ENCODE data around the gene GRK2. TPM values are rescaled to one million over a fixed set of nuclear protein-coding genes. Genes with fewer than 3 reads are reported as not detected.

Gene GRK2
- total and polyA plus RNA-seq, 2 donors (not counting 1 experiment from before 2014, with no cell fraction given): 20.1 to 28.9 TPM

DNA sequence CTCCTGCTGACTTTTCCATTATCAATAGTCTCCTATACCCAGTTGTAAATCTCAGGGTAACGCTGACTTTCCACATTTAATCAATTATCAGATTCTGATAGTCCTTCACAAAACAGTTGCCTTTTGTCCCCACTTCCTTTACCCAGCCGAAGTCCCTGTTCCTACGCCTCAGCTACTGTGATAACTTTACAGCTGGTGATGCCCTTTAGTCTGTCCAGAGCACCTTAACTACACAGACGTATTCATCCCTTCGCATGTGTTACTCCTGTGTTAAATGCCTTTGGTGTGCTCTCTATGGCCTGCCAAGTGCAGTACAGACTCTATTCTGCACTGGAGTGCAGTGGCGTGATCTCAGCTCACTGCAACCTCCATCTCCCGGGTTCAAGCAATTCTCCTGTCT lies 57.3 kb downstream of the GRK2 start:
- TF ChIP-seq, protein P1, sequence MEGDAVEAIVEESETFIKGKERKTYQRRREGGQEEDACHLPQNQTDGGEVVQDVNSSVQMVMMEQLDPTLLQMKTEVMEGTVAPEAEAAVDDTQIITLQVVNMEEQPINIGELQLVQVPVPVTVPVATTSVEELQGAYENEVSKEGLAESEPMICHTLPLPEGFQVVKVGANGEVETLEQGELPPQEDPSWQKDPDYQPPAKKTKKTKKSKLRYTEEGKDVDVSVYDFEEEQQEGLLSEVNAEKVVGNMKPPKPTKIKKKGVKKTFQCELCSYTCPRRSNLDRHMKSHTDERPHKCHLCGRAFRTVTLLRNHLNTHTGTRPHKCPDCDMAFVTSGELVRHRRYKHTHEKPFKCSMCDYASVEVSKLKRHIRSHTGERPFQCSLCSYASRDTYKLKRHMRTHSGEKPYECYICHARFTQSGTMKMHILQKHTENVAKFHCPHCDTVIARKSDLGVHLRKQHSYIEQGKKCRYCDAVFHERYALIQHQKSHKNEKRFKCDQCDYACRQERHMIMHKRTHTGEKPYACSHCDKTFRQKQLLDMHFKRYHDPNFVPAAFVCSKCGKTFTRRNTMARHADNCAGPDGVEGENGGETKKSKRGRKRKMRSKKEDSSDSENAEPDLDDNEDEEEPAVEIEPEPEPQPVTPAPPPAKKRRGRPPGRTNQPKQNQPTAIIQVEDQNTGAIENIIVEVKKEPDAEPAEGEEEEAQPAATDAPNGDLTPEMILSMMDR (conservative IDR thresholded peaks at IDR 0.05 in 1 of 2, IDR thresholded peaks at IDR 0.05 in 1 of 2; ENCODE audit: low read depth in 1 of 2, low read length in 2 of 2): no peak
- TF ChIP-seq EZH2 (IDR thresholded peaks at IDR 0.05; ENCODE audit: low read length, missing control alignments): no peak
- H3K4me2 ChIP-seq (ENCODE audit: extremely low read depth, insufficient read depth, low read length): no peak overlapping the region
- DNase-seq (ENCODE audit: low read depth in 2 of 2): no peak

DNA sequence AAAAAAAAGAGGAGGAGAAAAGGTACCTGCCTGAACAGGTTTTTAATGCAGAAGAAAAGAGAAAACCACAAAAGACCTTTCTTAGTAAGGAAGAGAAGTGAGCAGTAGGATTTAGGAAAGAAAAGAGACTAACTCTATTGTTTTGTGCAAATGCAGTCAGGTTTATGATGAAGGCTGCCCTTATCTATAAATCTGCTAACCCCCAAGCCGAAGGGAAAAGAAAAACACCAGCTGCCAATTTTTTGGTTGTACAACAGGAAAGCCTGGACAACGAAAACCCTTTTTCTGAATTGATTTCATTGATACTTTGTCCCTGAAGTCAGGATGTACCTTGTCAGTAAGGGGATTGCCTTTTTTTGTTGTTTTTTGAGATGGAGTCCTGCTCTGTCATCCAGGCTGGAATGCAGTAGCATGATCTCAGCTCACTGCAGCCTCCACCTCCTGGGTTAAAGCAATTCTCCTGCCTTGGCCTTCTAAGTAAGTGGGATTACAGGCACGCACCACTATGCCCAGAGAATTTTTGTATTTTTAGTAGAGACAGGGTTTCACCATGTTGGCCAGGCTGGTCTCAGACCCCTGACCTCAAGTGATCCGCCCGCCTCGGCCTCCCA lies 65.9 kb downstream of the GRK2 start:
- Histone ChIP-seq H3K4me2 (ENCODE audit: extremely low read depth, insufficient read depth, low read length) (no peak overlapping the region), H3K79me2 (ENCODE audit: control insufficient read depth, insufficient read depth, low read length) (no peaks in the 10 kb centered on the region), H3K4me1 (ENCODE audit: control insufficient read depth, extremely low read depth, insufficient read depth, low read length) (no peaks in the 10 kb centered on the region), H3K4me3 (replicated peaks in 1 of 4; ENCODE audit: control extremely low read depth in 1 of 4, insufficient read depth in 1 of 4, low read depth in 3 of 4, low read length in 4 of 4) (no peak overlapping the region), H3K27ac (ENCODE audit: insufficient read depth, low read length) (no peak overlapping the region), H3K27me3 (ENCODE audit: control insufficient read depth, insufficient read depth, low read length) (no peaks in the 10 kb centered on the region), H3K9me3 (ENCODE audit: control insufficient read depth, insufficient read depth, low read depth, low read length) (no peaks in the 10 kb centered on the region), H3K9ac (ENCODE audit: insufficient read depth, low read length) (no peak overlapping the region), H3K36me3 (ENCODE audit: control insufficient read depth, insufficient read depth, low read length) (no peaks in the 10 kb centered on the region), H4K20me1 (ENCODE audit: control insufficient read depth, extremely low read depth, insufficient read depth, low read length) (no peaks in the 10 kb centered on the region), H2AFZ (ENCODE audit: low read length) (no peak overlapping the region)
- no peak for DNase-seq (ENCODE audit: low read depth in 2 of 2)
- TF ChIP-seq, protein P1 (conservative IDR thresholded peaks at IDR 0.05 in 1 of 2, IDR thresholded peaks at IDR 0.05 in 1 of 2; ENCODE audit: low read depth in 1 of 2, low read length in 2 of 2): no peak
- no peak for TF ChIP-seq EZH2 (IDR thresholded peaks at IDR 0.05; ENCODE audit: low read length, missing control alignments)

More for the DNA sequence above, 57.3 kb downstream of the GRK2 start:
- Histone ChIP-seq H3K4me1 (ENCODE audit: control insufficient read depth, extremely low read depth, insufficient read depth, low read length) (no peaks in the 10 kb centered on the region), H3K27ac (ENCODE audit: insufficient read depth, low read length) (no peak overlapping the region), H3K4me3 (replicated peaks in 1 of 4; ENCODE audit: control extremely low read depth in 1 of 4, insufficient read depth in 1 of 4, low read depth in 3 of 4, low read length in 4 of 4) (no peak overlapping the region), H2AFZ (ENCODE audit: low read length) (no peak overlapping the region), H3K79me2 (ENCODE audit: control insufficient read depth, insufficient read depth, low read length) (no peaks in the 10 kb centered on the region), H3K27me3 (ENCODE audit: control insufficient read depth, insufficient read depth, low read length) (no peaks in the 10 kb centered on the region), H3K9ac (ENCODE audit: insufficient read depth, low read length) (no peak overlapping the region), H3K36me3 (ENCODE audit: control insufficient read depth, insufficient read depth, low read length) (no peaks in the 10 kb centered on the region), H3K9me3 (ENCODE audit: control insufficient read depth, insufficient read depth, low read depth, low read length) (no peaks in the 10 kb centered on the region), H4K20me1 (ENCODE audit: control insufficient read depth, extremely low read depth, insufficient read depth, low read length) (no peaks in the 10 kb centered on the region)

Other genes starting within 250 kb of the GRK2 start
- under 0.01 and 0.26 TPM in 2 replicates for gene SYT12, start 243.3 kb upstream of the GRK2 start, total RNA-seq
- gene SYT12, start 243.3 kb upstream of the GRK2 start, polyA plus RNA-seq: 0.07 TPM in 1 of 2 replicates, not detected in the other
- 12.9 and 13.4 TPM in 2 replicates for gene RHOD, start 209.6 kb upstream of the GRK2 start, total RNA-seq
- 4.7 and 11.6 TPM in 2 replicates for gene RHOD, start 209.6 kb upstream of the GRK2 start, polyA plus RNA-seq
- 33.1 and 42.6 TPM in 2 replicates for gene KDM2A, start 147.2 kb upstream of the GRK2 start, total RNA-seq
- gene KDM2A, start 147.2 kb upstream of the GRK2 start, polyA plus RNA-seq: 36.4 and 39.2 TPM in 2 replicates
- 31.8 and 45.4 TPM in 2 replicates for gene ANKRD13D, start 22.8 kb downstream of the GRK2 start, total RNA-seq
- gene ANKRD13D, start 22.8 kb downstream of the GRK2 start, polyA plus RNA-seq: 11.5 and 12.9 TPM in 2 replicates
- 11.3 and 15.7 TPM in 2 replicates for gene SSH3, start 37.1 kb downstream of the GRK2 start, total RNA-seq
- 6.9 and 7.5 TPM in 2 replicates for gene SSH3, start 37.1 kb downstream of the GRK2 start, polyA plus RNA-seq
- 28.5 and 32.4 TPM in 2 replicates for gene POLD4, start 87.1 kb downstream of the GRK2 start, total RNA-seq
- 33.3 and 36.3 TPM in 2 replicates for gene POLD4, start 87.1 kb downstream of the GRK2 start, polyA plus RNA-seq
- 2.3 and 3.6 TPM in 2 replicates for gene CLCF1, start 107.1 kb downstream of the GRK2 start, total RNA-seq
- 6.0 and 6.5 TPM in 2 replicates for gene CLCF1, start 107.1 kb downstream of the GRK2 start, polyA plus RNA-seq
- 3.8 and 6.4 TPM in 2 replicates for gene RAD9A, start 125.5 kb downstream of the GRK2 start, total RNA-seq
- 3.5 and 5.9 TPM in 2 replicates for gene RAD9A, start 125.5 kb downstream of the GRK2 start, polyA plus RNA-seq
- gene PPP1CA, start 135.4 kb downstream of the GRK2 start, total RNA-seq: 90.7 and 104 TPM in 2 replicates
- gene PPP1CA, start 135.4 kb downstream of the GRK2 start, polyA plus RNA-seq: 135 and 218 TPM in 2 replicates
- gene TBC1D10C, start 137.6 kb downstream of the GRK2 start, total RNA-seq: not detected in 2 replicates
- gene TBC1D10C, start 137.6 kb downstream of the GRK2 start, polyA plus RNA-seq: 0.05 TPM in 1 of 2 replicates, not detected in the other
- gene CARNS1, start 149.2 kb downstream of the GRK2 start, total RNA-seq: under 0.01 and 0.17 TPM in 2 replicates
- 0.02 and 0.05 TPM in 2 replicates for gene CARNS1, start 149.2 kb downstream of the GRK2 start, polyA plus RNA-seq
- 26.2 and 30.6 TPM in 2 replicates for gene RPS6KB2, start 162.0 kb downstream of the GRK2 start, total RNA-seq
- 29.0 and 34.0 TPM in 2 replicates for gene RPS6KB2, start 162.0 kb downstream of the GRK2 start, polyA plus RNA-seq
- gene PTPRCAP, start 171.2 kb downstream of the GRK2 start, total RNA-seq: under 0.01 and 0.17 TPM in 2 replicates
- 0.05 TPM in 1 of 2 replicates, not detected in the other for gene PTPRCAP, start 171.2 kb downstream of the GRK2 start, polyA plus RNA-seq
- 88.1 and 112 TPM in 2 replicates for gene CORO1B, start 177.0 kb downstream of the GRK2 start, total RNA-seq
- 56.3 and 65.5 TPM in 2 replicates for gene CORO1B, start 177.0 kb downstream of the GRK2 start, polyA plus RNA-seq
- not detected in 2 replicates for gene GPR152, start 186.3 kb downstream of the GRK2 start, total RNA-seq
- not detected in 2 replicates for gene GPR152, start 186.3 kb downstream of the GRK2 start, polyA plus RNA-seq
- gene CABP4, start 188.9 kb downstream of the GRK2 start, total RNA-seq: not detected in 2 replicates
- gene CABP4, start 188.9 kb downstream of the GRK2 start, polyA plus RNA-seq: not detected in 2 replicates
- gene TMEM134, start 202.8 kb downstream of the GRK2 start, total RNA-seq: 11.2 and 17.2 TPM in 2 replicates
- gene TMEM134, start 202.8 kb downstream of the GRK2 start, polyA plus RNA-seq: 16.5 and 22.0 TPM in 2 replicates
- 117 and 128 TPM in 2 replicates for gene AIP, start 216.6 kb downstream of the GRK2 start, total RNA-seq
- 52.3 and 53.7 TPM in 2 replicates for gene AIP, start 216.6 kb downstream of the GRK2 start, polyA plus RNA-seq
- 7.4 and 10.2 TPM in 2 replicates for gene PITPNM1, start 238.9 kb downstream of the GRK2 start, total RNA-seq
- 4.7 TPM in 2 replicates for gene PITPNM1, start 238.9 kb downstream of the GRK2 start, polyA plus RNA-seq
- gene CDK2AP2, start 241.7 kb downstream of the GRK2 start, total RNA-seq: 6.4 and 7.8 TPM in 2 replicates
- 19.0 and 30.9 TPM in 2 replicates for gene CDK2AP2, start 241.7 kb downstream of the GRK2 start, polyA plus RNA-seq